Cardiac muscle cell (in vitro differentiated cells and primary cell): Measurements from ENCODE around the gene ALDH3A1. TPM values are rescaled to one million over a fixed set of nuclear protein-coding genes. Genes with fewer than 3 reads are reported as not detected.

Experiments
- DNase-seq, 2 donors: peaks; one replicate each; pipeline versions ENCODE4 v3.0.0 to v3.0.0-alpha.2; 2010 to 2017; ENCODE audit warnings: low read depth in 1 of 2, low spot score in 1 of 2
- H3K27ac ChIP-seq: fragments of 200-600 bp; sonication (generic); 2 replicates; pipeline ENCODE4 v1.5.1; 2016
- H3K27me3 ChIP-seq: fragments of 200-600 bp; sonication (generic); 2 replicates; pipeline ENCODE4 v1.6.0; 2016; ENCODE audit warnings: control low read depth
- H3K36me3 ChIP-seq: fragments of 200-600 bp; sonication (generic); 2 replicates; pipeline ENCODE4 v1.5.1; 2016; ENCODE audit warnings: control low read depth
- H3K4me1 ChIP-seq: fragments of 200-600 bp; sonication (generic); 2 replicates; pipeline ENCODE4 v1.8.1; 2017; ENCODE audit warnings: low read depth, mild to moderate bottlenecking, mixed run types
- H3K4me3 ChIP-seq: fragments of 200-600 bp; sonication (generic); 2 replicates; pipeline ENCODE4 v1.5.1; 2016; ENCODE audit warnings: mild to moderate bottlenecking
- H3K9me3 ChIP-seq: fragments of 200-600 bp; sonication (generic); 2 replicates; pipeline ENCODE4 v1.5.1; 2017; ENCODE audit warnings: low read depth, mild to moderate bottlenecking, control low read depth
- CTCF ChIP-seq: IDR thresholded peaks from 2 replicates; pipeline ENCODE4 v1.5.1; 2012; ENCODE audit warnings: low read depth, mild to moderate bottlenecking, low read length
- polyA plus RNA-seq: library from polyadenylated mRNA; unstranded; fragments of >200 nt; fragmentation: Nextera tagmentation; extraction: Ambion mirVana; gene quantifications from 2 replicates; pipeline ENCODE4 v1.2.1, GENCODE V29; 2016
- total RNA-seq: library from RNA; depleted of rRNA; stranded (reverse); fragments of >200 nt; gene quantifications from 2 replicates; pipeline ENCODE4 v1.2.3, GENCODE V29; 2016

Gene ALDH3A1
- total and polyA plus RNA-seq, 2 experiments from 2014 or later = not detected

GRCh38 chr17:19746517-19746916, 1.6 kb downstream of the ALDH3A1 start:
- H3K4me3 ChIP-seq = no peak overlapping the region
- no peaks in the 10 kb centered on the region for H3K4me1 ChIP-seq
- H3K9me3 ChIP-seq = no peaks in the 10 kb centered on the region

GRCh38 chr17:19744922-19745757, 3.0 kb downstream of the ALDH3A1 start:
- H3K36me3 ChIP-seq = no peaks in the 10 kb centered on the region
- peak; percentile 80 to 92 for DNase-seq
- TF ChIP-seq CTCF = peak; percentile 76
- H3K4me1 ChIP-seq = no peaks in the 10 kb centered on the region
- H3K27ac ChIP-seq = no peak overlapping the region
- H3K9me3 ChIP-seq = no peaks in the 10 kb centered on the region
- peaks cover 3% of the 10 kb centered on the region for H3K27me3 ChIP-seq
- H3K4me3 ChIP-seq = peak overlapping the region; percentile 24

More at GRCh38 chr17:19746517-19746916, 1.6 kb downstream of the ALDH3A1 start:
- no peak for TF ChIP-seq CTCF
- DNase-seq = no peak
- H3K36me3 ChIP-seq = no peaks in the 10 kb centered on the region
- peaks cover 3% of the 10 kb centered on the region for H3K27me3 ChIP-seq
- no peak overlapping the region for H3K27ac ChIP-seq

GRCh38 chr17:19744492-19744891, 3.6 kb downstream of the ALDH3A1 start:
- no peak for DNase-seq

GRCh38 chr17:19743101-19744100, 4.7 kb downstream of the ALDH3A1 start:
- Histone ChIP-seq H3K9me3 (no peaks in the 10 kb centered on the region), H3K4me3 (no peak overlapping the region), H3K36me3 (no peaks in the 10 kb centered on the region), H3K27me3 (peaks cover 3% of the 10 kb centered on the region), H3K27ac (no peak overlapping the region), H3K4me1 (no peaks in the 10 kb centered on the region)
- DNase-seq = no peak
- no peak for TF ChIP-seq CTCF

More at GRCh38 chr17:19744492-19744891, 3.6 kb downstream of the ALDH3A1 start:
- Histone ChIP-seq H3K9me3 (no peaks in the 10 kb centered on the region), H3K27ac (no peak overlapping the region), H3K36me3 (no peaks in the 10 kb centered on the region), H3K4me3 (peak overlapping the region; percentile 24), H3K27me3 (peaks cover 3% of the 10 kb centered on the region), H3K4me1 (no peaks in the 10 kb centered on the region)
- no peak for TF ChIP-seq CTCF

- H3K27ac ChIP-seq = no peak overlapping the region
- TF ChIP-seq CTCF = no peak
- H3K4me3 ChIP-seq = no peak overlapping the region
- peaks cover 3% of the 10 kb centered on the region for H3K27me3 ChIP-seq
- H3K36me3 ChIP-seq = no peaks in the 10 kb centered on the region
- no peak for DNase-seq
- no peaks in the 10 kb centered on the region for H3K9me3 ChIP-seq
- no peaks in the 10 kb centered on the region for H3K4me1 ChIP-seq
Observed at GRCh38 chr17:19742495-19742894, 5.6 kb downstream of the ALDH3A1 start.
